Gastroesophageal sphincter (tissue), 3 donors: Measurements from ENCODE around the gene ERFL.

Experiments
- CTCF ChIP-seq, 4 experiments: fragments of 200-600 bp in 2 of 4; fragments of 450-650 bp in 2 of 4; sonication (generic) in 1 of 4; IDR thresholded peaks; one replicate each; pipeline ENCODE4 v1.5.1; 2017 to 2019; ENCODE audit warnings: antibody characterized with exemption in 4 of 4, mild to moderate bottlenecking in 2 of 4, moderate library complexity in 2 of 4
- POLR2A ChIP-seq, 2 donors: fragments of 450-650 bp; IDR thresholded peaks; one replicate each; pipeline ENCODE4 v1.6.1; 2017; ENCODE audit warnings: antibody characterized with exemption in 2 of 2, mild to moderate bottlenecking in 2 of 2, moderate library complexity in 1 of 2

DNA sequence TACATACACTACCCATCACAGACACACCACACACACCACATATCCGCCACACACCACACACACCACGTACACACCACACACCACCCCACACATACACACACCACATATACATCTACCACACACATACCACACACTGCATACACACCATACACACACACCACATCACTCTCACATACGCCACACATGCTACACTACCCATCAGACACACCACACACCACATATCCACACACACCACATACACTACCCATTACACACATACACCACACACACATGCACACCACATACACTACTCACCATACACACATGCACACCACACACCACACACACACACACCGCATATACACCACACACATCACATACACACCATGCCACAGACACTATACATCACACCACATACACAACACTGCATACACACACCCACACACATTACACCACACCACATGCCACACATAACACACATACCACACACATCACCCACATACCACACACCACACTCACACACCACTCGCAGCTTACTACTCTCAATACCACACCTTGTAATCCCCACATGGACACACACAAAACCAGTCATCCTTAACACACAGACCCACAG, 9.5 kb downstream of the ERFL start:
- TF ChIP-seq CTCF (IDR thresholded peaks at IDR 0.05) (no peak), POLR2A (IDR thresholded peaks at IDR 0.05) (no peak)
